Left lobe of liver (tissue), 2 donors: ENCODE results near the gene RAB23. TPM values are rescaled to one million over a fixed set of nuclear protein-coding genes. Genes with fewer than 3 reads are reported as not detected.

Source experiments
- ATAC-seq: fragments of 200-7000 bp; cut with Tn5 transposase; one replicate; pipeline ENCODE4 v1.9.1; 2020; ENCODE audit warnings: mild to moderate bottlenecking, moderate library complexity
- DNase-seq: peaks from one replicate; pipeline ENCODE4 v3.0.0-alpha.2; 2020; ENCODE audit warnings: low spot score
- total RNA-seq: library from RNA; stranded (reverse); gene quantifications from one replicate; pipeline ENCODE4 v1.2.1, GENCODE V29; 2021
- donor health status: DM: no; HTN: no; CAD: no; lungs with moderate emphysema.
- donor health status: DM: no; HTN: yes; CAD: no.

RAB23 gene
- total RNA-seq, result 2.5 TPM

DNA sequence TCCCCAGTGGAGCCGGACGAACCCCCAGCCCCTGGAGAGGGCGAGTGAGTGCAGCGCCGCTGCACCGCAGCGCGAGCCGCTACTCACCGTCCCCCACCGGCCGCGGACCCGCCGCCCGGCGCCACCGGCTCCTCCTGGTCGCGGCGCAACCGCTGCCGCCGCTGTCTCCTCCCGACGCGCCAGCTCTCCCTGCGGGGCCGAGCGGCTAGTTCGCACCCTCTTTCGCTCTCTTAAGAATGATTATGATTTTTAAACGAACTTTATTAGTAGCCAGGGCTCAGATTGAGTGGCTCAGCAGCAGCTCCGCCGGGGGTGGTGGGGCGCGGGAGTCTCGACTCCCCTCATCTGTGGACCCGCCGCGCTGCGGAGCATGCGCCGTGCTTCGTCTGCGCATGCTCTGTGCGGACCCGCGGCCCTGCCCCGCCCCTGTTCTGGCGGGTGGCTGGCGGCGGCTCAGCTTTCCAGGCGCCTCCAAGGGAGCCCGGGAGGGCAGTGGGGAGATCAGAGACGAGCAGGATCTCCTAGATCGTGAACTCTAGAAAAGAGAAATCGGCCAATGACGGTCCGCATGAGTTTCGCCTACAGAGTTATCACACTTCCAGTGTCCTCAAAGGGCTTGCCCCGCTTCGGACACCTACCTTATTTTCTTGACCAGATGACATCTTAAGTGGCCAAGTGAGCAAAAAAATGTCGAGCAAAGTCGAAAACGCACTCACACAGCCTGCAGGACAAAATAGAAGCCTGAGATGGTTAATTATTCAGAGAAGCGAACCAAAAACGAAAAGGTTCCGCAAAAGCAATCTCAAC lies at the start of gene RAB23:
TSS of gene RAB23 (minus strand) at position 372 of the 807 bp plus-strand sequence. CDS start 11,927 bp downstream, outside the sequence.
- peak; percentile 94 for ATAC-seq
- DNase-seq, result peak; percentile 89

- no peak for ATAC-seq
- no peak for DNase-seq
Measured at GRCh38 chr6:57268294-57268640, 46.2 kb upstream of the RAB23 start.

DNA sequence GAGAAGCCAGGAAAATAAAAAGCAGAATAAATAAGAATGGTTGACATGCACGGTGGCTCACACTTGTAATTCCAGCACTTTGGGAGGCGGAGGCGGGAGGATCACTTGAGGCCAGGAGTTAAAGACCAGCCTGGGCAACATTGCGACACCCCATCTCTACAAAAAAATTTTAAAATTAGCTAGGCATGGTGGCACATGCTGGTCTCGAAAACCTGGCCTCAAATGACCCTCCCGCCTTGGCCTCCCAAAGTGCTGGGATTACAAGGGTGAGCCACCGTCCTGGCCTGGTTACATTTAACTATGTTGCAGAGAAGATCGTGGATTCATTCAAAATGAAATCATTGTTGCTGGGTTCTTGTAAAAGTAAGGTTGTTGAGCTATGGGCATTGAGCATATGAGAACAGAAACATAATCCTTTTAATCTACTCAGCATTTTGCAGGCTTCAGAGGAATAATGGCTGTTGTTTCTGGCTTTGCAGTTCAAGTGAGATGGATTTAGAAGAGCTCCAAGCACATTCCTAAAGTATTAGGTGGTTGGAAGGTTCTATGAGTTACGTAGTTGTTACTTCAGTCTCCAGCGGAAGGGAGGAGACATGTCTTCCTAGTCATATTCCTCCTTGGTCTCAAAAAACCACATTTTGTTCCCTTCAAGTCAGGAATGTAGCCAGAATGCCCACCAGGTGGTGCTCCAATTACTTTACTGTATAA lies 45.6 kb upstream of the RAB23 start:
- ATAC-seq (peak; percentile 43), DNase-seq (no peak)

DNA sequence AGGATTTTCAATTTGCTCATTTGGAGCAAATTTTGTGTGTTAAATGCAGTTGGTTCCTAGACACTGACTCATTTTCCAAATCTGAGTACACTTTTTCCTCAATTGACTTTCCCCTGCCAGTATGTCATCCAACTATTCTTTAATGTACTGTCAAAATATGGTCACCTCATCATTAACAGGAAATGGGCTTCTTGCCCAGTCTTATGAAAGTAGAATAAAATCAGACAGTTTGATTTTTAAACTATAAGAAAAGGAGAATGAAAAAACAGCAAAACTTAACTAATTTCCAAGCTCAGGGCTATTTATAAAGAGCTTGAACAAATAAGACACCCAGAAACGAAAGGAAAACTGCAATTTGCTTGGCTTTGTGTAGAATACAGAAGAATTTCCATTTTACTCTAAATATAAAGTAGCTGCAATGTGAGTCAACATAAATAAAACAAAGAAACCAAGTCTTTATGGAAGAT lies 43.7 kb upstream of the RAB23 start:
- ATAC-seq, result no peak

DNA sequence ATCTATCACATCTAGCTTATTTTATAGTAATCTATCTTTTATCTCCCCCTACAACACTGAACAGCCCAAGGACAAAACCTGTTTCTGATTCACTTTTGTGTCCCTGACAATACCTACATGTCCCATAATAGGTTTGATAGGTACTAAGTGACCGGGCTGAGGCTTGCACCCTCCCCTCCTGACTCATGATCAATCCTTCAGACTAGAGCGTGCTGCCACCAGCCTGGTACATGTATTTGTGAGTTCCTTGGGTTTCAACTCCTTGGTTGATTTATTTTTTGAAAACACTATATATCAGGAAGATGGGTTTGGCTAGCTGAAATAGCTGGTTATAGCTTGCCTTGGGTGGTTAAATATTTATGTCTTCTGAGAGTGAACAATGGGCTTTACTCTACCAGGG lies 41.6 kb upstream of the RAB23 start:
- ATAC-seq (no peak), DNase-seq (no peak)

More for the DNA sequence above, 43.7 kb upstream of the RAB23 start:
- DNase-seq, result no peak

DNA sequence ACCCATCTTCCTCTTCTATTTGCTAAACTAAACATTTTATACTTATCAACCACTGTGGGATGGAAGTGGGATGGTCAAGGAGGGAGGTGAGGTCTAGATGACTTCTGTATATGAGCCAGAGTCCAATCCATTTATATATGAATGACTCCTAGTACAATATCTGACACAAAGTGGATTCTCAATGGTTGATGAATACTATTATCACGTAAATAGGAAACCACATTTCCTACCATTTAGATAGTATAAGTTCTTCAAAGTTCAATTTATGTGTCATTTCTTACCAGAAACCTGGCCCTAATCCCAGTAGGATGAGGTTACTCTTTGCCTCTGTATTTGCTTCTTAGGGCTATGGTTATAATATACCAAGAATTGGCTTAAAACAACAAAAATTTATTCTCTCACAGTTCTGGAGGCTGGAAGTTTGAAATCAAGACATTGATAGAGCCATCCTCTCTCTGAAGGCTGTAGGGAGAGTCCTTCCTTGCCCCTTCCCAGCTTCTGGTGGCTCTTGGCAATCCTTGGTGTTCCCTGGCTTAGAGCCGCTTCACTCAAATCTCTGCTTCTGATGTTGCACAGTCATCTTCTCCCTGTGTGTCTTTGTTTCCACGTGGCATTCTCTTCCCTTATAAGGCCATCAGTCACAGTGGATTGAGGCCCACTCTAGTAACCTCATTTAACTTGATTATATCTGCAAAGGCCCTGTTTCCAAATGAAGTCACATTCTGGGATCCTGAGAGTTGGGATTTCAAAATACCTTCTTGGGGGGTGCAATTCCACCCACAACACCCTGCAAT lies 41.0 kb upstream of the RAB23 start:
- no peak for DNase-seq
- no peak for ATAC-seq

DNA sequence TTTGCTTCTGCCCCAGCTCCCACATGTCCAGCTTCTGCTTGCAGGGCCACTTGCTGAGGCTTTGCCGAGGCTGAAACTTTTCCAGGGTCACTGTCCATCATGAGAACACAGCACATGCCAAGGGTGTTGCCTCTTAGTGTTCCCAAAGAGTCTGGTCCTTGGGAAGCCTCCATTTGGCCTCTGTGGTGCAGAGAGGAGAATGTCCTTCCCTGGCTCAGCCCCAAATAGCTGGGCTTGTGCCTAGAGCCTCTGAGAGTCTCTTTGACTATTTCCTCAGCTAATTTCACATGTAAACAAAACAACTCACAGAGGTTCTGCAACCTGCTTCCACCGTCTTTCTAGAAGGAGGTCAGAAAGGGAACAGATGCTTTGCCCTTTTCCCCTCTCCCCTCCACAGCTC lies 40.4 kb upstream of the RAB23 start:
- peak; percentile 38 for ATAC-seq

DNA sequence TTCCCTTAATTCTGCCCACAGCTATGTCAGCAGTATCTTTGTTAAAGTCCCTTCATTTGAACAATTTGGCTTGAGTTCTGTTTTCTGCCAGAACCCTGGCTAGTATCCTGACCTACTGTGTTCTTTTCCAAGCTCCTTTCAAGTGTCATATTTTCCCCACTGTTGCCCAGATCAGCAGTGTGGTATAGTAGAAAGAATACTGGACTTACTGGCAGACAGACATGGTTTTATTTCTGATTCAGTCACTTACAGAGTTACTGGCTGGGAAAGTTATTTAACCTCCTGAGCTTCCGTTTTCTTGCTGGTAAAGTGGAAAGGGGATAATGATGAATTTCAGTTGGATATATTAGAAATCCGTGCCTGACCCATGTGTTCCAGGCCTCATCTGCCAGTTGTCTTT lies 39.8 kb upstream of the RAB23 start:
- DNase-seq, result no peak
- ATAC-seq, result no peak

More for the DNA sequence above, 40.4 kb upstream of the RAB23 start:
- peak; percentile 46 for DNase-seq

- ATAC-seq, result no peak
Measured at GRCh38 chr6:57259064-57259463, 37.0 kb upstream of the RAB23 start.

DNA sequence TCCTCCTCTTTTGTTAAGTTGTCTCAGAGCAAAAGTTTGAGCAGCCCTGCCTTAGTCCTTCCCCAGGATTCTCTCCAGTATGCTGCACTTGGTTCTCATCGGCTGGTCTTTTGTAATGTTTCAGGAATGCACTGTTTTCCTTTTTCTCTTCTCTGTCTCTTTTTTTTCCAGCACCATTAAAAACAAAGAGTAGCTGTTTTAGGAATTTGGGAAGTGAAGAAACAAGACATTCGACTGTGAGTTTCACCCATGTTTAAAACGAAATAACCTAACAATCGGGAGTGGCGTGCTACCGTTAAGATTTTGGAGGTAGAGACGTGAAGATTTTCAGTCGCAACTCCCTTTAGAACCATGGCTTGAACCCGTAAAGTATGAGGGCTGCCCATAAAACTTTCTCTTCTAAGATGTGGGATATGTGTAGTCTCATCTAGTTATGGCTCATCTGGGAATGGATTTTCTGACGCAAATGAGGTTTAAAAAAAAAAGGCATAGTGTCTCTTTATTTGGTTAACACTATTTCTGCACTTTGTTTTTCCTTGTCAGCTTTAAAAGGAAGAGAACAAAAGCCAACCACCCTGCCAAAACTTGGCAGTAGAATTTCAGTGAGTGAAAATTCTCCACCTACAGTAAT lies 35.9 kb upstream of the RAB23 start:
- ATAC-seq, result no peak
- DNase-seq, result no peak

More at GRCh38 chr6:57259064-57259463, 37.0 kb upstream of the RAB23 start:
- DNase-seq, result no peak

- no peak for ATAC-seq
- no peak for DNase-seq
Measured at GRCh38 chr6:57256541-57256940, 34.4 kb upstream of the RAB23 start.

GRCh38 chr6:57255451-57256169 lies 33.5 kb upstream of the RAB23 start:
- no peak for ATAC-seq

DNA sequence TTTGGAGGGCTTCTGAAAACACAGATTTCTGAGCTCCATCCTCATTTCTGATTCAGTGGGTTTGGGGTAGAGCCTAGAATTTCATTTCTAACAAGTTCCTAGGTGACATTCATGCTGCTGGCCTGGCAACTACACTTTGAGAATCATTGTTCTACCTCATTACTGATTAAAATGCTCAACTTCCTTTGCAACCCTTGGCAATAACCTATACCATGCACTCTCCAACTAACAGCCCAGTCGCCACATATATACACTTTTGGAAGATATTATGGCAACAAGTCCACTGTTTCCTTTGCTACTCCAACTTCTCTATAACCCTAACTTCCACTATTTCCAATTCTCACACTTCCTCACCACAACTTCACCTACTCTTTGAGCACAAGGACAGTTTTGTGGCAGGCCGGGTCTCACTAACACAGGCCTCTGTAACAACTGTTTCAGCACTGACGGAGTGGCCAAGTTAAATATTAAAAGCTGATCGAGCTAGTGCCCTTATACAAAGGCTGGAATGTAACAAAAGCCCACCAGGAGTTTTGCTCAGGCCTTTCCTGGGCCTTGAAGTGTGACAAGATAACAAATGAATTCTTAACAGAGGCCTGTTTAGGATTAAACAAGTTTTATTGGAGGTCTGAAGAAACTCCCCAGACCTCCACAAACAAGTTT lies 32.1 kb upstream of the RAB23 start:
- ATAC-seq (no peak), DNase-seq (no peak)

More at GRCh38 chr6:57255451-57256169, 33.5 kb upstream of the RAB23 start:
- no peak for DNase-seq

GRCh38 chr6:57252975-57253374 lies 30.9 kb upstream of the RAB23 start:
- ATAC-seq (no peak), DNase-seq (no peak)

- ATAC-seq (no peak), DNase-seq (no peak)
Measured at GRCh38 chr6:57252137-57252536, 30.0 kb upstream of the RAB23 start.

- ATAC-seq, result no peak
- DNase-seq, result no peak
Measured at GRCh38 chr6:57250348-57250747, 28.2 kb upstream of the RAB23 start.

- no peak for ATAC-seq
- no peak for DNase-seq
Measured at GRCh38 chr6:57248311-57248895, 26.3 kb upstream of the RAB23 start.

DNA sequence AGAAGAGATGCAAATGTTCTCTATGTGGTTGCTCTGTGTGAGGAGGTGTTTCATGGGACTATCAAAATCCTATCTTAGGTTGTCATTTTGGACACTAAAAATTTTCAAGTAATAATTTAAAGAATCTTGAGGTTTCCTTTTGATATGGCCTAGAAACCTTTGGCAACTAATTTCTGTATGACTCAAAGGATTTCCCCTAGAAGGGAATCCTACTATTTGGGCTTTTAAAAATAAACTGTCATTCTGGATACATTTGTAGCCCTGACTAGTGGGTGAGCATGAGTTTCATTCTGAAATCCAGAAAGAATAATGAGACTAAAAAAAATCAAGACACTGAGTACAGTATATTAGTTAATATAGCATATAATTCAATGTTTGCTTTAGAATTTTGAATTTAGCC lies 25.5 kb upstream of the RAB23 start:
- DNase-seq (no peak), ATAC-seq (no peak)

DNA sequence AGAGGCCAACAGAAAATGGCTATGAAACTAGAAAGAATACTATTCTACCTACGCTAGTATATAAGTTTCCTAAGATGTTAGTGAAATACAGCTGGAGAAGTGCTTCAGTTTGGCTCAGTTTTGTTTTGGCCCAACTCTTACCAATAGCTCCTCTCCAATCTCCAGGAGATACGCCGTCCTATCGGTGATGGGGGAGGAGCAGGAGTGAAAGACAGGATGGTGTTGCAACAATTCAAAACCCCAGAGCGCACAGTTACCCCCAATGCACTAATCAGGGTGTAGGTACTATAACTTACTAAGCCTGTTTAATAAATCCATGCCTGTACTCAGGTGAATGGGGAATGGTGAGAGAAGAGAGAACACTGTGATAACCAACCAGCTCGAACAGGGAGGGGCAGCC lies 24.2 kb upstream of the RAB23 start:
- ATAC-seq (no peak), DNase-seq (no peak)
